Liver (tissue), 9 donors: ENCODE data around the gene PSMD1. TPM values are rescaled to one million over a fixed set of nuclear protein-coding genes. Genes with fewer than 3 reads are reported as not detected.

Source experiments
- DNase-seq: peaks from one replicate; pipeline ENCODE4 v3.0.0-alpha.2; 2017; ENCODE audit warnings: low spot score
- H3K27ac ChIP-seq, 2 donors: one replicate each; pipeline ENCODE4 v1.7.0; 2013; ENCODE audit warnings: inconsistent platforms in 2 of 2, low read length in 2 of 2, control low read depth in 1 of 2, low read depth in 1 of 2, mild to moderate bottlenecking in 1 of 2
- H3K27me3 ChIP-seq, 4 donors: one replicate each; pipeline versions ENCODE4 v1.6.1 to v1.7.0; 2013; ENCODE audit warnings: low read length in 3 of 4, inconsistent platforms in 1 of 4, mild to moderate bottlenecking in 1 of 4, moderate library complexity in 1 of 4; ENCODE audit not compliant: control insufficient read depth in 4 of 4, insufficient read depth in 4 of 4
- H3K36me3 ChIP-seq, 4 donors: one replicate each; pipeline versions ENCODE4 v1.6.1 to v1.7.0; 2013; ENCODE audit warnings: low read length in 3 of 4, mild to moderate bottlenecking in 3 of 4, low read depth in 1 of 4, moderate library complexity in 1 of 4; ENCODE audit not compliant: control insufficient read depth in 4 of 4, insufficient read depth in 3 of 4
- H3K4me1 ChIP-seq, 4 donors: one replicate each; pipeline versions ENCODE4 v1.6.1 to v1.7.0; 2013; ENCODE audit warnings: low read length in 3 of 4, mild to moderate bottlenecking in 3 of 4, moderate library complexity in 1 of 4; ENCODE audit not compliant: control insufficient read depth in 4 of 4, insufficient read depth in 4 of 4
- H3K4me3 ChIP-seq, 3 donors: one replicate each; pipeline versions ENCODE4 v1.6.1 to v1.7.0; 2013; ENCODE audit warnings: low read length in 3 of 3, control low read depth in 1 of 3, low read depth in 1 of 3, mild to moderate bottlenecking in 1 of 3
- H3K9ac ChIP-seq, 2 donors: one replicate each; pipeline ENCODE4 v1.7.0; 2013; ENCODE audit warnings: low read length in 2 of 2, mild to moderate bottlenecking in 2 of 2, moderate library complexity in 2 of 2, control low read depth in 1 of 2, low read depth in 1 of 2
- H3K9me3 ChIP-seq, 4 donors: one replicate each; pipeline versions ENCODE4 v1.6.1 to v1.7.0; 2013; ENCODE audit warnings: low read length in 3 of 4; ENCODE audit not compliant: control insufficient read depth in 4 of 4
- ATF3 ChIP-seq: IDR thresholded peaks from 2 replicates; pipeline ENCODE4 v1.6.1; 2016; ENCODE audit warnings: antibody characterized with exemption
- CTCF ChIP-seq: fragments of 150-350 bp; IDR thresholded peaks from 2 replicates; pipeline ENCODE4 v1.5.1; 2017; ENCODE audit warnings: improper control_type of control experiment, low read depth, low read length; ENCODE audit not compliant: missing input control
- EGR1 ChIP-seq, 2 donors: IDR thresholded peaks; 2 replicates each; pipeline ENCODE4 v1.6.1; 2016 to 2018; ENCODE audit warnings: antibody characterized with exemption in 2 of 2, low read depth in 2 of 2
- FOXA2 ChIP-seq: IDR thresholded peaks from 2 replicates; pipeline ENCODE4 v1.6.1; 2016; ENCODE audit warnings: antibody characterized with exemption
- GABPA ChIP-seq, 2 donors: IDR thresholded peaks in 1 of 2; conservative IDR thresholded peaks in 1 of 2; 2 replicates each; pipeline ENCODE4 v1.6.1; 2016; ENCODE audit warnings: antibody characterized with exemption in 2 of 2, mild to moderate bottlenecking in 1 of 2, moderate library complexity in 1 of 2
- HNF4A ChIP-seq, 2 donors: conservative IDR thresholded peaks; 2 replicates each; pipeline ENCODE4 v1.6.1; 2016; ENCODE audit warnings: antibody characterized with exemption in 2 of 2, mild to moderate bottlenecking in 2 of 2
- HNF4G ChIP-seq: IDR thresholded peaks from 2 replicates; pipeline ENCODE4 v1.6.1; 2016; ENCODE audit warnings: antibody characterized with exemption
- JUND ChIP-seq, 2 donors: IDR thresholded peaks; 2 replicates each; pipeline ENCODE4 v1.6.1; 2016; ENCODE audit warnings: antibody characterized with exemption in 2 of 2
- MAX ChIP-seq: IDR thresholded peaks from 2 replicates; pipeline ENCODE4 v1.6.1; 2016; ENCODE audit warnings: antibody characterized with exemption
- RAD21 ChIP-seq, 2 donors: IDR thresholded peaks; 2 replicates each; pipeline ENCODE4 v1.6.1; 2016; ENCODE audit warnings: antibody characterized with exemption in 2 of 2, mild to moderate bottlenecking in 2 of 2
- REST ChIP-seq: IDR thresholded peaks from 2 replicates; pipeline ENCODE4 v1.6.1; 2016; ENCODE audit warnings: antibody characterized with exemption, mild to moderate bottlenecking
- RXRA ChIP-seq, 2 donors: IDR thresholded peaks; 2 replicates each; pipeline ENCODE4 v1.6.1; 2017 to 2018; ENCODE audit warnings: antibody characterized with exemption in 2 of 2, mild to moderate bottlenecking in 1 of 2
- SP1 ChIP-seq: IDR thresholded peaks from 2 replicates; pipeline ENCODE4 v1.6.1; 2018; ENCODE audit warnings: antibody characterized with exemption, mild to moderate bottlenecking
- TAF1 ChIP-seq: conservative IDR thresholded peaks from 2 replicates; pipeline ENCODE4 v1.6.1; 2016; ENCODE audit warnings: antibody characterized with exemption, mild to moderate bottlenecking
- YY1 ChIP-seq: IDR thresholded peaks from 2 replicates; pipeline ENCODE4 v1.6.1; 2016; ENCODE audit warnings: antibody characterized with exemption, mild to moderate bottlenecking
- ZBTB33 ChIP-seq: IDR thresholded peaks from 2 replicates; pipeline ENCODE4 v1.6.1; 2016; ENCODE audit warnings: antibody characterized with exemption
- WGBS: extraction: QIAGEN DNeasy Blood & Tissue Kit; methylation state at CpG from one replicate; pipeline ENCODE4 v1.1.7; 2013; 5-methylcytosine and 5-hydroxymethylcytosine counted together
- polyA plus RNA-seq, 2 donors: library from polyadenylated mRNA; stranded (reverse) in 1 of 2; unstranded in 1 of 2; fragments of 200-250 nt in 1 of 2; fragments of >200 nt in 1 of 2; fragmentation: Nextera tagmentation in 1 of 2; extraction: Ambion mirVana in 1 of 2; gene quantifications; one replicate each; pipeline versions ENCODE4 v1.2.1 to v1.2.3, GENCODE V29; 2013 to 2015
- total RNA-seq, 2 donors: library from RNA; depleted of rRNA; stranded (reverse); fragments of >200 nt; gene quantifications; one replicate each; pipeline ENCODE4 v1.2.3, GENCODE V29; 2014
- donor health status: healthy.
- donor health status: healthy.
- donor health status: healthy.
- donor health status: healthy.
- donor health status: healthy.

Gene PSMD1
- total and polyA plus RNA-seq, 4 donors = 31.7 to 83.3 (median 68.1) TPM

- no peak for TF ChIP-seq HNF4G
- TF ChIP-seq EGR1 (IDR thresholded peaks at IDR 0.05; ENCODE audit: low read depth in 2 of 2) = no peak
- TF ChIP-seq REST = no peak
- TF ChIP-seq GABPA (IDR thresholded peaks at IDR 0.05 in 1 of 2, conservative IDR thresholded peaks at IDR 0.05 in 1 of 2) = no peak
- TF ChIP-seq RXRA (IDR thresholded peaks at IDR 0.05) = no peak
- TF ChIP-seq CTCF = no peak
- no peak for TF ChIP-seq MAX
- TF ChIP-seq HNF4A (conservative IDR thresholded peaks at IDR 0.05) = no peak
- no peak for TF ChIP-seq TAF1
- TF ChIP-seq ATF3 = no peak
- TF ChIP-seq YY1 = no peak
- TF ChIP-seq ZBTB33 = no peak
- TF ChIP-seq RAD21 (IDR thresholded peaks at IDR 0.05) = no peak
- no peak for TF ChIP-seq JUND (IDR thresholded peaks at IDR 0.05)
- TF ChIP-seq SP1 = no peak
- TF ChIP-seq FOXA2 = no peak
- no peaks in the 10 kb centered on the region for H3K4me1 ChIP-seq
- no peak overlapping the region for H3K4me3 ChIP-seq
- peaks cover 3 to 59% (median 56%) of the 10 kb centered on the region in 4 donors for H3K36me3 ChIP-seq
- no peaks in the 10 kb centered on the region for H3K9me3 ChIP-seq
- H3K9ac ChIP-seq = no peak overlapping the region
- no peak overlapping the region for H3K27ac ChIP-seq
- H3K27me3 ChIP-seq = no peaks in the 10 kb centered on the region
- no peak for DNase-seq
- WGBS = 88% methylated on average over 4 of the region's 4 CpGs
Observed at GRCh38 chr2:231168460-231169139, 111.9 kb downstream of the PSMD1 start.
